ENCODE data around the gene FREM1.

The FREM1 gene

GRCh38 chr9:14846871-14847311, 63.3 kb downstream of the FREM1 start:
- ATAC-seq = peak; percentile 99

GRCh38 chr9:14843163-14843562, 67.1 kb downstream of the FREM1 start:
- TF ChIP-seq OSR1 (CRISPR knock-in tag; IDR thresholded peaks at IDR 0.05) (no peak), TCF4 (CRISPR knock-in tag; IDR thresholded peaks at IDR 0.05; ENCODE audit: borderline replicate concordance) (no peak), PPARA (CRISPR knock-in tag; IDR thresholded peaks at IDR 0.05; ENCODE audit: borderline replicate concordance) (no peak), ZNF8 (CRISPR knock-in tag; IDR thresholded peaks at IDR 0.05) (no peak), ZC3H10 (CRISPR knock-in tag; IDR thresholded peaks at IDR 0.05) (no peak), CREB5 (CRISPR knock-in tag; IDR thresholded peaks at IDR 0.05; ENCODE audit: low read depth) (no peak), ESRRG (CRISPR knock-in tag; IDR thresholded peaks at IDR 0.05) (no peak), SNAI2 (CRISPR knock-in tag; IDR thresholded peaks at IDR 0.05) (no peak), CSRNP3 (CRISPR knock-in tag; IDR thresholded peaks at IDR 0.05) (no peak), ZNF565 (CRISPR knock-in tag; conservative IDR thresholded peaks at IDR 0.05; ENCODE audit: low read depth) (no peak), CSDC2 (CRISPR knock-in tag; IDR thresholded peaks at IDR 0.05) (no peak)
- no peak for ATAC-seq

More at GRCh38 chr9:14846871-14847311, 63.3 kb downstream of the FREM1 start:
- TF ChIP-seq TCF4 (CRISPR knock-in tag; IDR thresholded peaks at IDR 0.05; ENCODE audit: borderline replicate concordance) (no peak), PATZ1 (CRISPR knock-in tag; IDR thresholded peaks at IDR 0.05; ENCODE audit: borderline replicate concordance) (no peak), CSRNP3 (CRISPR knock-in tag; IDR thresholded peaks at IDR 0.05) (no peak), ISL1 (CRISPR knock-in tag; IDR thresholded peaks at IDR 0.05) (no peak), TSHZ2 (CRISPR knock-in tag; IDR thresholded peaks at IDR 0.05) (peak; percentile 70; the same call in 1 of the 2 replicates)

GRCh38 chr9:14842269-14842668, 68.0 kb downstream of the FREM1 start:
- ATAC-seq = no peak
- TF ChIP-seq ARNTL (CRISPR knock-in tag; IDR thresholded peaks at IDR 0.05; ENCODE audit: borderline replicate concordance, low read depth) (no peak), ESRRG (CRISPR knock-in tag; IDR thresholded peaks at IDR 0.05) (no peak), PPARA (CRISPR knock-in tag; IDR thresholded peaks at IDR 0.05; ENCODE audit: borderline replicate concordance) (no peak), ISL1 (CRISPR knock-in tag; IDR thresholded peaks at IDR 0.05) (no peak), ZFP3 (CRISPR knock-in tag; IDR thresholded peaks at IDR 0.05) (no peak), GLIS3 (CRISPR knock-in tag; IDR thresholded peaks at IDR 0.05) (no peak)

- no peak for ATAC-seq
- no peak for TF ChIP-seq CSRNP3 (CRISPR knock-in tag; IDR thresholded peaks at IDR 0.05)
- no peak for TF ChIP-seq RARB (CRISPR knock-in tag; IDR thresholded peaks at IDR 0.05)
- no peak for TF ChIP-seq BACH2 (CRISPR knock-in tag; IDR thresholded peaks at IDR 0.05; ENCODE audit: borderline replicate concordance)
- TF ChIP-seq ZFP30 (CRISPR knock-in tag; IDR thresholded peaks at IDR 0.05) = no peak
- TF ChIP-seq ZNF70 (CRISPR knock-in tag; IDR thresholded peaks at IDR 0.05) = no peak
- TF ChIP-seq PPARA (CRISPR knock-in tag; IDR thresholded peaks at IDR 0.05; ENCODE audit: borderline replicate concordance) = no peak
- TF ChIP-seq ISL1 (CRISPR knock-in tag; IDR thresholded peaks at IDR 0.05) = no peak
- TF ChIP-seq ZFP3 (CRISPR knock-in tag; IDR thresholded peaks at IDR 0.05) = no peak
- TF ChIP-seq TSHZ2 (CRISPR knock-in tag; IDR thresholded peaks at IDR 0.05) = no peak
Measured at GRCh38 chr9:14838701-14839100, 71.5 kb downstream of the FREM1 start.

Data from SK-N-SH treated with all-trans-retinoic acid at 6 μM for 48 hours (cell line).